Breast epithelium (tissue), 3 donors: ENCODE data around the gene RPS6KC1.

Experiments used
- POLR2AphosphoS5 ChIP-seq, 3 donors: sonication (generic); formaldehyde crosslinking; IDR thresholded peaks; one replicate each; pipeline ENCODE4 v1.6.1; 2017; ENCODE audit warnings: antibody characterized with exemption in 3 of 3
- TF ChIP-seq, protein P1 (sequence below), 3 donors: fragments of 450-650 bp; IDR thresholded peaks; one replicate each; pipeline ENCODE4 v1.5.1; 2016 to 2017; ENCODE audit warnings: antibody characterized with exemption in 3 of 3, mild to moderate bottlenecking in 3 of 3, moderate library complexity in 3 of 3

- TF ChIP-seq, protein P1, sequence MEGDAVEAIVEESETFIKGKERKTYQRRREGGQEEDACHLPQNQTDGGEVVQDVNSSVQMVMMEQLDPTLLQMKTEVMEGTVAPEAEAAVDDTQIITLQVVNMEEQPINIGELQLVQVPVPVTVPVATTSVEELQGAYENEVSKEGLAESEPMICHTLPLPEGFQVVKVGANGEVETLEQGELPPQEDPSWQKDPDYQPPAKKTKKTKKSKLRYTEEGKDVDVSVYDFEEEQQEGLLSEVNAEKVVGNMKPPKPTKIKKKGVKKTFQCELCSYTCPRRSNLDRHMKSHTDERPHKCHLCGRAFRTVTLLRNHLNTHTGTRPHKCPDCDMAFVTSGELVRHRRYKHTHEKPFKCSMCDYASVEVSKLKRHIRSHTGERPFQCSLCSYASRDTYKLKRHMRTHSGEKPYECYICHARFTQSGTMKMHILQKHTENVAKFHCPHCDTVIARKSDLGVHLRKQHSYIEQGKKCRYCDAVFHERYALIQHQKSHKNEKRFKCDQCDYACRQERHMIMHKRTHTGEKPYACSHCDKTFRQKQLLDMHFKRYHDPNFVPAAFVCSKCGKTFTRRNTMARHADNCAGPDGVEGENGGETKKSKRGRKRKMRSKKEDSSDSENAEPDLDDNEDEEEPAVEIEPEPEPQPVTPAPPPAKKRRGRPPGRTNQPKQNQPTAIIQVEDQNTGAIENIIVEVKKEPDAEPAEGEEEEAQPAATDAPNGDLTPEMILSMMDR (IDR thresholded peaks at IDR 0.05), result no peak
- TF ChIP-seq POLR2AphosphoS5 (IDR thresholded peaks at IDR 0.05), result no peak
Measured at GRCh38 chr1:213020016-213020415, 31.0 kb upstream of the RPS6KC1 start.
